ENCODE measurements around the gene GPR3. TPM values are rescaled to one million over a fixed set of nuclear protein-coding genes. Genes with fewer than 3 reads are reported as not detected.

The GPR3 gene
- total RNA-seq, 1 donor from 2014 or later = not detected

DNA sequence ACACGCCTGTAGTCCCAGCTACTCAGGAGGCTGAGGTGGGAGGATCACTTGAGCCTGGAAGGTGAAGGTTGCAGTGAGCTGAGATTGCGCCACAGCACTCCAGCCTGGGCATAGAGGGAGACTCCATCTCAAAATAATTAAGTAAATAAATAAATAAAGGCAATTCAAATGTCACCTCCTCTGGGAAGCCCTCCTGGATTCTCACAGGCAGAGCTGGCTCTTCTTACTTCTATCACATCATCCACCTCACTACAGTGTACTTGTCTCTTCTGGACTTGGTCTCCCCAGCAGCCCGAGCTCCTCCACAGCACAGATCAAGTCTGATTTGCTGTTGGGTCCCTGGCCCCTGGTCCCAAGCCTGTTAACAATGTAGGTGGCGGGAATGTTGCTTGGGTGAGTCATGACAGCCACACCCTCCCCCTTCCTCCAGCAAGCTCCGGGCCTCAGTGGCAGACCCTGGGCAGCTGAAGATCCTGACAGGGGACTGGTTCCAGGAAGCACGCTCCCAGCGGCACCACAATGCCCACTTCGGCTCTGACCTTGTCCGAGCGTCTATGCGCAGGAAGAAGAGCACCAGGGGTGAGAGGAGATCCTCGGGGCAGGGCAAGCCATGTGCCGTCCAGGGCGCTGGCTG, 45.3 kb upstream of the GPR3 start:
- FAIRE-seq = no peak

GRCh38 chr1:27348861-27349783, 43.3 kb upstream of the GPR3 start:
- peak; percentile 79 for DNase-seq (ENCODE audit: low read depth)
- peak overlapping the region; percentile 5 for H3K4me3 ChIP-seq (ENCODE audit: low read depth, low read length)
- no peaks in the 10 kb centered on the region for H3K27me3 ChIP-seq (ENCODE audit: control insufficient read depth, insufficient read depth, low read length)
- TF ChIP-seq, protein P1, sequence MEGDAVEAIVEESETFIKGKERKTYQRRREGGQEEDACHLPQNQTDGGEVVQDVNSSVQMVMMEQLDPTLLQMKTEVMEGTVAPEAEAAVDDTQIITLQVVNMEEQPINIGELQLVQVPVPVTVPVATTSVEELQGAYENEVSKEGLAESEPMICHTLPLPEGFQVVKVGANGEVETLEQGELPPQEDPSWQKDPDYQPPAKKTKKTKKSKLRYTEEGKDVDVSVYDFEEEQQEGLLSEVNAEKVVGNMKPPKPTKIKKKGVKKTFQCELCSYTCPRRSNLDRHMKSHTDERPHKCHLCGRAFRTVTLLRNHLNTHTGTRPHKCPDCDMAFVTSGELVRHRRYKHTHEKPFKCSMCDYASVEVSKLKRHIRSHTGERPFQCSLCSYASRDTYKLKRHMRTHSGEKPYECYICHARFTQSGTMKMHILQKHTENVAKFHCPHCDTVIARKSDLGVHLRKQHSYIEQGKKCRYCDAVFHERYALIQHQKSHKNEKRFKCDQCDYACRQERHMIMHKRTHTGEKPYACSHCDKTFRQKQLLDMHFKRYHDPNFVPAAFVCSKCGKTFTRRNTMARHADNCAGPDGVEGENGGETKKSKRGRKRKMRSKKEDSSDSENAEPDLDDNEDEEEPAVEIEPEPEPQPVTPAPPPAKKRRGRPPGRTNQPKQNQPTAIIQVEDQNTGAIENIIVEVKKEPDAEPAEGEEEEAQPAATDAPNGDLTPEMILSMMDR (IDR thresholded peaks at IDR 0.05; ENCODE audit: insufficient read depth, low read length, severe bottlenecking) = no peak
- no peak for FAIRE-seq
- peaks cover 33% of the 10 kb centered on the region for H3K36me3 ChIP-seq (ENCODE audit: control insufficient read depth, insufficient read depth, low read length)

More for the DNA sequence above, 45.3 kb upstream of the GPR3 start:
- TF ChIP-seq, protein P1 (IDR thresholded peaks at IDR 0.05; ENCODE audit: insufficient read depth, low read length, severe bottlenecking) = no peak
- peak; percentile 50 for DNase-seq (ENCODE audit: low read depth)
- H3K4me3 ChIP-seq (ENCODE audit: low read depth, low read length) = no peak overlapping the region
- no peaks in the 10 kb centered on the region for H3K27me3 ChIP-seq (ENCODE audit: control insufficient read depth, insufficient read depth, low read length)
- peaks cover 29% of the 10 kb centered on the region for H3K36me3 ChIP-seq (ENCODE audit: control insufficient read depth, insufficient read depth, low read length)

DNA sequence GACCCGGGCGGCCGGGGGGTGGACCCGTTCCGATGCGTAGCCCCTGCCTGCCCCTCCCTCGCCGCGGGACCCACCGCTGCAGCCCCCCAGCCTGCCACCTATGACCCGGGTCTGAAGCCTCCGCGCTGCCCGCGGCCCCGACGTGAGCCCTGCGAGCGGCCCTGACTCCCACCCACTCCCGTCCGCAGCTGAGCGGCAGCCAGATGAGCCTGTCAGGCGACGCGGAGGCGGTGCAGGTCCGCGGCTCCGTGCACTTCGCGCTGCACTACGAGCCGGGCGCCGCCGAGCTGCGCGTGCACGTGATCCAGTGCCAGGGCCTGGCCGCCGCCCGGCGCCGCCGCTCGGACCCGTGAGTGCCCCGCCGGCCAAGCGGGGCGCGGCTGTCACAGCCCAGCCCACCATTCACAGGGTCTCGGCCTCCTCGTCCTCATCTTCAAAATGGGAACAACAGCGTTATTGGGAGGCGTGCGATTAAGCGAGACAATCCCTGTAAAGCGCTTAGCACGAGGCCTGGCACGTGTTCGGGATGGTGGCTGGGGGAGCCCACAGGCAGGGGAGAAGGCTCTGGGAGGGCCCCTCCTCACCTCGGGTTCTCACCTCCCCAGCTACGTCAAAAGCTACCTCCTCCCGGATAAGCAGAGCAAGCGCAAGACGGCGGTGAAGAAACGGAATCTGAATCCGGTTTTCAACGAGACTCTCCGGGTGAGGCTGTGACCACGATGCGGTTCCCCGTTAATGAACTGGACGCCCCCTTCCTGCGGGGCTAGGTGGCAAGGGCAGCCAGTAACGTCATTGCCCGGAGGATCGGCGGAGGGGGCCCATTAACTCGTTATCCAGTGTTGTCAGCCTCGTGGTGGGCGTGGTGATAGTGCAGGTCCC, 42.4 kb upstream of the GPR3 start:
- FAIRE-seq = no peak
- TF ChIP-seq, protein P1 (IDR thresholded peaks at IDR 0.05; ENCODE audit: insufficient read depth, low read length, severe bottlenecking) = no peak
- peak overlapping the region; percentile 5 for H3K4me3 ChIP-seq (ENCODE audit: low read depth, low read length)
- DNase-seq (ENCODE audit: low read depth) = peak; percentile 33
- H3K27me3 ChIP-seq (ENCODE audit: control insufficient read depth, insufficient read depth, low read length) = no peaks in the 10 kb centered on the region
- peaks cover 30% of the 10 kb centered on the region for H3K36me3 ChIP-seq (ENCODE audit: control insufficient read depth, insufficient read depth, low read length)

DNA sequence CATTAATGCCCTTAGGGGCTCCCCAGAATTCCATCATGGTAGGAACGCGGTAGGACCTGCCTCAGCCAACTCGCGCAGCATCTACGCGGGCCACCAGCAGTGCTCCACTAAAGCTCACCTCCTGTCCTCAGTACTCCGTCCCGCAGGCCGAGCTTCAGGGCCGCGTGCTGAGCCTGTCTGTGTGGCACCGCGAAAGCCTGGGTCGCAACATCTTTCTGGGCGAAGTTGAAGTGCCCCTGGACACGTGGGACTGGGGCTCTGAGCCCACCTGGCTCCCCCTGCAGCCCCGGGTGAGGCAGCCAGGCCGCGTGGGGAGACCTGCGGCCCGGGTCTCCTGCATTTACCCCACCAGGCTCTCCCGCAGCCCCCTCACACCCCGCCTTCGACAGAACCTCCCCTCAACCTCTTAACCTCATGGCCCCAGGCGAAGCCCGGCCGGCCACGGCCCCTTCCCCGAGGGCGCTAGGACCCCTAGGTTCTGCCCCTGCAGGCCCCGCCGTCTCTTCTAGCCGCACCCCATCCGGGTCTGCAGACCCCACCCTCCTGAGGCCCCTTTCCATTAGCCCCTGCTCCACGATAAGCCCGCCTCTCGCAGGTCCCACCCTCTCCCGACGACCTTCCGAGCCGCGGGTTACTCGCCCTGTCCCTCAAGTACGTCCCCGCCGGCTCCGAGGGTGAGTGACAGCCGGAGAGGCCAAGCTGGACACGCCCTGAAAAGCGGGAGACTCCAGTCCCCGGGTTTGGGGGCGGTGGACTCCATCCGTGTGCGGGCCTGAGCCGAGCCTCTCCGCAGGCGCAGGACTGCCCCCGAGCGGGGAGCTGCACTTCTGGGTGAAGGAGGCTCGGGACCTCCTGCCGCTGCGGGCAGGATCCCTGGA, 41.5 kb upstream of the GPR3 start:
- DNase-seq (ENCODE audit: low read depth) (no peak), FAIRE-seq (no peak)
- Histone ChIP-seq H3K27me3 (ENCODE audit: control insufficient read depth, insufficient read depth, low read length) (no peaks in the 10 kb centered on the region), H3K36me3 (ENCODE audit: control insufficient read depth, insufficient read depth, low read length) (peaks cover 30% of the 10 kb centered on the region), H3K4me3 (ENCODE audit: low read depth, low read length) (no peak overlapping the region)
- TF ChIP-seq, protein P1 (IDR thresholded peaks at IDR 0.05; ENCODE audit: insufficient read depth, low read length, severe bottlenecking) = no peak
